HCT116 (cell line): Measurements from ENCODE around the gene AURKAIP1. TPM values are rescaled to one million over a fixed set of nuclear protein-coding genes. Genes with fewer than 3 reads are reported as not detected.

ENCODE experiments used
- ATAC-seq: fragments of 200-7000 bp; cut with Tn5 transposase; 2 replicates; pipeline ENCODE4 v1.9.1; 2020; ENCODE audit warnings: mild to moderate bottlenecking, moderate library complexity
- BruUV-seq: library from RNA; stranded (reverse); fragments of 400-500 nt; replicated peaks from 2 replicates; lab custom pipeline; 2021; lab: Mats Ljungman, UMichigan
- CTCF ChIA-PET: fragments of 300-600 bp; sonication (Branson Sonifier 250); formaldehyde crosslinking; loops from one replicate; lab custom pipeline; 2021; ENCODE audit warnings: antibody characterized with exemption; lab: Charles Lee
- POLR2A ChIA-PET: fragments of 300-600, 350-600 bp; sonication (Branson Sonifier 250); formaldehyde crosslinking; loops from one replicate; lab custom pipeline; 2021; ENCODE audit warnings: antibody characterized with exemption; lab: Charles Lee
- RAD21 ChIA-PET, 2 experiments: fragments of 300-600 bp; sonication (Branson Sonifier 250); formaldehyde crosslinking; loops; one replicate each; lab custom pipeline; 2023; ENCODE audit warnings: low total read pairs in 2 of 2; ENCODE audit not compliant: uncharacterized antibody in 2 of 2, unreplicated experiment in 2 of 2, low non-redundant PET in 1 of 2; lab: Charles Lee
- DNase-seq: peaks from one replicate; pipeline ENCODE4 v3.0.0-alpha.2; 2010; ENCODE audit warnings: low read depth, low spot score
- H2AFZ ChIP-seq: fragments of 200-600 bp; shearing (Covaris generic), sonication (generic); 2 replicates; pipeline ENCODE4 v1.6.1; 2017; ENCODE audit warnings: low read depth, mixed run types, mixed read lengths, antibody characterized with exemption, low read length; ENCODE audit not compliant: poor library complexity, severe bottlenecking
- H3K27ac ChIP-seq: 2 replicates; pipeline ENCODE4 v1.5.1; 2012; ENCODE audit warnings: low read depth, low read length
- H3K27me3 ChIP-seq: fragments of 200-600 bp; sonication (generic); 2 replicates; pipeline ENCODE4 v1.6.1; 2016; ENCODE audit warnings: mixed run types, low read length, mixed read lengths; ENCODE audit not compliant: insufficient read depth
- H3K36me3 ChIP-seq, 2 experiments: fragments of 200-500 bp in 1 of 2; fragments of 200-600 bp in 1 of 2; sonication (Bioruptor generic) in 1 of 2; sonication (generic) in 1 of 2; 2 replicates each; pipeline versions ENCODE4 v1.5.1 to v1.6.1; 2014 to 2016; ENCODE audit warnings: low read length in 2 of 2, inconsistent platforms in 1 of 2, mixed read lengths in 1 of 2, mixed run types in 1 of 2; ENCODE audit not compliant: insufficient read depth in 2 of 2, control insufficient read depth in 1 of 2
- H3K4me1 ChIP-seq, 2 experiments: fragments of 200-600 bp in 1 of 2; sonication (generic) in 1 of 2; 2 replicates each; pipeline versions ENCODE4 v1.5.1 to v1.6.1; 2012 to 2017; ENCODE audit warnings: low read length in 2 of 2, inconsistent platforms in 1 of 2, mild to moderate bottlenecking in 1 of 2, mixed read lengths in 1 of 2, mixed run types in 1 of 2, moderate library complexity in 1 of 2; ENCODE audit not compliant: insufficient read depth in 2 of 2, control insufficient read depth in 1 of 2
- H3K4me2 ChIP-seq: fragments of 200-600 bp; sonication (generic); 2 replicates; pipeline ENCODE4 v1.6.1; 2017; ENCODE audit warnings: mixed run types, low read length, mixed read lengths
- H3K4me3 ChIP-seq, 2 experiments: fragments of 200-600 bp in 1 of 2; sonication (generic) in 1 of 2; replicated peaks in 1 of 2; 2 replicates each; pipeline ENCODE4 v1.5.1; 2011 to 2016; ENCODE audit warnings: low read length in 2 of 2, control low read depth in 1 of 2, low read depth in 1 of 2, mild to moderate bottlenecking in 1 of 2, mixed read lengths in 1 of 2, mixed run types in 1 of 2
- H3K79me2 ChIP-seq: fragments of 200-600 bp; sonication (generic); 2 replicates; pipeline ENCODE4 v1.6.1; 2017; ENCODE audit warnings: mild to moderate bottlenecking, mixed run types, low read length, moderate library complexity, mixed read lengths; ENCODE audit not compliant: insufficient read depth
- H3K9ac ChIP-seq: fragments of 200-600 bp; sonication (generic); 2 replicates; pipeline ENCODE4 v1.6.1; 2016; ENCODE audit warnings: low read length, mixed read lengths
- H3K9me2 ChIP-seq: fragments of 200-600 bp; sonication (generic), shearing (Covaris generic); 2 replicates; pipeline ENCODE4 v1.6.1; 2017; ENCODE audit warnings: mixed run types, mild to moderate bottlenecking, moderate library complexity; ENCODE audit not compliant: insufficient read depth
- H3K9me3 ChIP-seq, 2 experiments: fragments of 200-500 bp in 1 of 2; fragments of 200-600 bp in 1 of 2; sonication (Bioruptor generic) in 1 of 2; sonication (generic) in 1 of 2; 2 replicates each; pipeline ENCODE4 v1.6.1; 2014 to 2017; ENCODE audit warnings: low read length in 2 of 2, mixed read lengths in 2 of 2, inconsistent platforms in 1 of 2, low read depth in 1 of 2, mild to moderate bottlenecking in 1 of 2, mixed run types in 1 of 2, moderate library complexity in 1 of 2; ENCODE audit not compliant: control insufficient read depth in 1 of 2, insufficient read depth in 1 of 2
- H4K20me1 ChIP-seq: fragments of 200-600 bp; sonication (generic), shearing (Covaris generic); 2 replicates; pipeline ENCODE4 v1.6.1; 2017; ENCODE audit warnings: mixed run types, mild to moderate bottlenecking, moderate library complexity; ENCODE audit not compliant: insufficient read depth
- CBX3 ChIP-seq: IDR thresholded peaks from 2 replicates; pipeline ENCODE4 v1.6.1; 2012; ENCODE audit warnings: low read depth
- CEBPB ChIP-seq: IDR thresholded peaks from 2 replicates; pipeline ENCODE4 v1.6.1; 2012; ENCODE audit warnings: low read depth
- EGR1 ChIP-seq: IDR thresholded peaks from 2 replicates; pipeline ENCODE4 v1.6.1; 2012; ENCODE audit warnings: low read depth
- ELF1 ChIP-seq: IDR thresholded peaks from 2 replicates; pipeline ENCODE4 v1.6.1; 2012; ENCODE audit warnings: low read depth, borderline replicate concordance
- EZH2 ChIP-seq: fragments of 200-600 bp; sonication (generic); IDR thresholded peaks from 2 replicates; pipeline ENCODE4 v1.6.1; 2017; ENCODE audit warnings: antibody characterized with exemption, mixed run types
- EZH2phosphoT487 ChIP-seq: fragments of 200-600 bp; IDR thresholded peaks from 2 replicates; pipeline ENCODE4 v1.6.1; 2018; ENCODE audit warnings: antibody characterized with exemption, borderline replicate concordance
- FOSL1 ChIP-seq: IDR thresholded peaks from 2 replicates; pipeline ENCODE4 v1.6.1; 2012; ENCODE audit warnings: low read depth
- JUND ChIP-seq: IDR thresholded peaks from 2 replicates; pipeline ENCODE4 v1.6.1; 2012
- POLR2A ChIP-seq: IDR thresholded peaks from 2 replicates; pipeline ENCODE4 v1.7.0; 2011; ENCODE audit warnings: borderline replicate concordance; ENCODE audit not compliant: insufficient read depth, insufficient read length; ENCODE audit errors: extremely low read depth
- POLR2AphosphoS5 ChIP-seq: IDR thresholded peaks from 2 replicates; pipeline ENCODE4 v1.6.1; 2011; ENCODE audit warnings: mild to moderate bottlenecking, low read depth, low read length, moderate library complexity
- RAD21 ChIP-seq: IDR thresholded peaks from 2 replicates; pipeline ENCODE4 v1.6.1; 2012; ENCODE audit warnings: low read depth, mild to moderate bottlenecking
- SIN3A ChIP-seq: IDR thresholded peaks from 2 replicates; pipeline ENCODE4 v1.6.1; 2012; ENCODE audit warnings: low read depth
- SP1 ChIP-seq: IDR thresholded peaks from 2 replicates; pipeline ENCODE4 v1.6.1; 2012; ENCODE audit warnings: low read depth
- SRF ChIP-seq: IDR thresholded peaks from 2 replicates; pipeline ENCODE4 v1.6.1; 2012; ENCODE audit warnings: low read depth
- TCF7L2 ChIP-seq: IDR thresholded peaks from 2 replicates; pipeline ENCODE4 v1.7.0; 2011; ENCODE audit warnings: borderline replicate concordance, inconsistent platforms; ENCODE audit not compliant: insufficient read depth, insufficient read length; ENCODE audit errors: extremely low read depth
- YY1 ChIP-seq: IDR thresholded peaks from 2 replicates; pipeline ENCODE4 v1.6.1; 2011; ENCODE audit warnings: low read length, low read depth, moderate library complexity, mild to moderate bottlenecking; ENCODE audit not compliant: insufficient replicate concordance; ENCODE audit errors: extremely low read depth
- ZFX ChIP-seq: fragments of 450-650 bp; IDR thresholded peaks from 2 replicates; pipeline ENCODE4 v1.6.1; 2017
- ZNF274 ChIP-seq: fragments of 200-500 bp; sonication (Bioruptor generic); IDR thresholded peaks from 2 replicates; pipeline ENCODE4 v1.6.1; 2014; ENCODE audit warnings: mild to moderate bottlenecking, low read depth, low read length, inconsistent platforms
- intact Hi-C: fragments of 100-400 bp; cut with micrococcal nuclease; formaldehyde crosslinking; loops from 2 replicates; pipeline ENCODE4 v1.10.0; 2022
- total RNA-seq: library from RNA; stranded (reverse); gene quantifications from one replicate; pipeline ENCODE4 v1.2.1, GENCODE V29; 2021; ENCODE audit not compliant: unreplicated experiment
- TF ChIP-seq, protein P1 (sequence below), 3 experiments: fragments of 200-600 bp in 1 of 3; sonication (generic) in 1 of 3; IDR thresholded peaks in 2 of 3; conservative IDR thresholded peaks in 1 of 3; 2 replicates each; pipeline ENCODE4 v1.5.1; 2012 to 2017; ENCODE audit warnings: low read depth in 2 of 3, low read length in 2 of 3, antibody characterized with exemption in 1 of 3, borderline replicate concordance in 1 of 3, control low read depth in 1 of 3, mild to moderate bottlenecking in 1 of 3, mixed read lengths in 1 of 3, mixed run types in 1 of 3, moderate library complexity in 1 of 3; ENCODE audit not compliant: insufficient read depth in 1 of 3
- TF ChIP-seq, protein P2 (sequence below): IDR thresholded peaks from 2 replicates; pipeline ENCODE4 v1.6.1; 2012
- TF ChIP-seq, protein P3 (sequence below): IDR thresholded peaks from 2 replicates; pipeline ENCODE4 v1.6.1; 2012
- TF ChIP-seq, protein P4 (sequence below): IDR thresholded peaks from 2 replicates; pipeline ENCODE4 v1.6.1; 2012; ENCODE audit warnings: low read depth

AURKAIP1 gene
- total RNA-seq, 1 experiment from 2014 or later: 200 TPM

DNA sequence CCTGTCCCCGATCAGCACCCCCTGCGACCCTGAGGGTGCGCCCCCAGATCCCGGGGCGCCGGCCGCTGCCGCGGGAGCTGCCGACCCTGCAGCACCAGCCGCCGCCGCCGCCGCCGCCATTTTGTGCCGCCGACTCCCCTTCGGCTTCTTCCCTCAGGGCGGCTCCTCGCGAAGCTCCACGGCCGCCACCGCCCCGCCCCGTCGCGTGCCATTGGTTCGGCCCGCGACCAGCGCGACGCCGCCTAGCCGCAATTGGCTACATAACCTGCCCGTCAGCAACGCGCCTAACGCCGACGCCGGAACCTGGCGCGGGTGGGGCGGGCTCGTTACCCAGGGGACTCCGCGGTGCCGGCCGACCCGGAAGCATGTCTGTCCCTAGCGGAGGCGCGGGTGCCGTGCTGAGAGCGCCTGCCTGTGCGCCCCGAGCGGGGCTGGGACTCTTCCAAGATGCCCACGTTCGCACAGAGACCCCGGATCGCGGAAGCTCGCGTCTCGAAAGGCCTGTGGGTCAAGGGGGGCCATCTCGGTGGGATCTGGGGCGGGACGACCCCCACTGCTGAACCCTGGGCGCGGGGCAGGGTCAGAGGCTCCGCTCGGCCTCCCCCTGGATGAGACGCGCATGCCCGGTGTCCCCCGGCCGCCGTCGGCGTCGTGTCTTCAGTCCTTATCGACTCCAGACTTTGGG is 24.3 kb upstream of the AURKAIP1 start, which contains the start of gene CCNL2:
Gene CCNL2, minus strand, starts transcription at position 149 of the 685 bp plus-strand sequence. Its CDS starts 29 bp downstream, at position 120.
- DNase-seq (peak; percentile 94), ATAC-seq (peak; percentile 89)
- H3K4me3 ChIP-seq: peak within 1 kb of the TSS; percentile 96 to 99
- no peak within 1 kb of the TSS for H2AFZ ChIP-seq
- POLR2A ChIA-PET: interaction anchor here (1.0 to 1.2 kb wide), 6 partner anchors 8 to 106 kb away, joined by 3 to 7 read pairs (median 4); partner anchors contain the start of genes AURKAIP1 and MRPL20
- CTCF ChIA-PET: interaction anchor here (0.8 to 1.5 kb wide), 4 partner anchors 24 to 108 kb away, joined by 3 to 9 read pairs (median 4); partner anchors contain the start of gene AURKAIP1
- no peaks in the 10 kb centered on the region for H3K27me3 ChIP-seq
- BruUV-seq: no TSS peak
- H3K36me3 ChIP-seq: peaks cover 25 to 47% of the 10 kb centered on the region in 2 experiments; a peak in 3 of 4 replicates
- no peaks in the 10 kb centered on the region for H3K9me2 ChIP-seq
- peaks cover 82% of the 10 kb centered on the region for H3K79me2 ChIP-seq
- H3K9me3 ChIP-seq: no peaks in the 10 kb centered on the region
- peak within 1 kb of the TSS; percentile 86 for H3K27ac ChIP-seq
- H4K20me1 ChIP-seq: peaks cover 9% of the 10 kb centered on the region; the same call in 1 of the 2 replicates
- H3K4me2 ChIP-seq: peak within 1 kb of the TSS; percentile 99
- RAD21 ChIA-PET: interaction anchor here in 1 of 2 experiments (0.9 kb wide), 1 partner anchor 24 kb away, joined by 4 read pairs; the partner anchor contains the start of gene AURKAIP1
- intact Hi-C loops: loop anchor here (1.0 kb wide), 1 partner anchor 55 kb away; no protein-coding TSS in a partner anchor
- peak within 1 kb of the TSS; percentile 97 for H3K9ac ChIP-seq
- peaks cover 8 to 46% of the 10 kb centered on the region in 2 experiments; a peak in 3 of 4 replicates for H3K4me1 ChIP-seq
- 0 out of 2 replicates have a peak, but pooled peaks have one; percentile 60 for TF ChIP-seq ZFX
- no peak for TF ChIP-seq SIN3A
- TF ChIP-seq EZH2: no peak
- TF ChIP-seq, protein P1, sequence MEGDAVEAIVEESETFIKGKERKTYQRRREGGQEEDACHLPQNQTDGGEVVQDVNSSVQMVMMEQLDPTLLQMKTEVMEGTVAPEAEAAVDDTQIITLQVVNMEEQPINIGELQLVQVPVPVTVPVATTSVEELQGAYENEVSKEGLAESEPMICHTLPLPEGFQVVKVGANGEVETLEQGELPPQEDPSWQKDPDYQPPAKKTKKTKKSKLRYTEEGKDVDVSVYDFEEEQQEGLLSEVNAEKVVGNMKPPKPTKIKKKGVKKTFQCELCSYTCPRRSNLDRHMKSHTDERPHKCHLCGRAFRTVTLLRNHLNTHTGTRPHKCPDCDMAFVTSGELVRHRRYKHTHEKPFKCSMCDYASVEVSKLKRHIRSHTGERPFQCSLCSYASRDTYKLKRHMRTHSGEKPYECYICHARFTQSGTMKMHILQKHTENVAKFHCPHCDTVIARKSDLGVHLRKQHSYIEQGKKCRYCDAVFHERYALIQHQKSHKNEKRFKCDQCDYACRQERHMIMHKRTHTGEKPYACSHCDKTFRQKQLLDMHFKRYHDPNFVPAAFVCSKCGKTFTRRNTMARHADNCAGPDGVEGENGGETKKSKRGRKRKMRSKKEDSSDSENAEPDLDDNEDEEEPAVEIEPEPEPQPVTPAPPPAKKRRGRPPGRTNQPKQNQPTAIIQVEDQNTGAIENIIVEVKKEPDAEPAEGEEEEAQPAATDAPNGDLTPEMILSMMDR (IDR thresholded peaks at IDR 0.05 in 2 of 3, conservative IDR thresholded peaks at IDR 0.05 in 1 of 3; ENCODE audit: borderline replicate concordance in 1 of 3, insufficient read depth in 1 of 3, low read depth in 2 of 3, low read length in 2 of 3): peak in 2 of 3 experiments; percentile 51 to 64; a peak in 4 of 6 replicates
- TF ChIP-seq POLR2A: peak; percentile 64
- no peak for TF ChIP-seq FOSL1
- no peak for TF ChIP-seq ZNF274
- TF ChIP-seq, protein P2, sequence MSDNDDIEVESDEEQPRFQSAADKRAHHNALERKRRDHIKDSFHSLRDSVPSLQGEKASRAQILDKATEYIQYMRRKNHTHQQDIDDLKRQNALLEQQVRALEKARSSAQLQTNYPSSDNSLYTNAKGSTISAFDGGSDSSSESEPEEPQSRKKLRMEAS: no peak
- no peak for TF ChIP-seq CEBPB
- TF ChIP-seq CBX3: no peak
- no peak for TF ChIP-seq JUND
- TF ChIP-seq, protein P3, sequence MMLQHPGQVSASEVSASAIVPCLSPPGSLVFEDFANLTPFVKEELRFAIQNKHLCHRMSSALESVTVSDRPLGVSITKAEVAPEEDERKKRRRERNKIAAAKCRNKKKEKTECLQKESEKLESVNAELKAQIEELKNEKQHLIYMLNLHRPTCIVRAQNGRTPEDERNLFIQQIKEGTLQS: no peak
- TF ChIP-seq, protein P4, sequence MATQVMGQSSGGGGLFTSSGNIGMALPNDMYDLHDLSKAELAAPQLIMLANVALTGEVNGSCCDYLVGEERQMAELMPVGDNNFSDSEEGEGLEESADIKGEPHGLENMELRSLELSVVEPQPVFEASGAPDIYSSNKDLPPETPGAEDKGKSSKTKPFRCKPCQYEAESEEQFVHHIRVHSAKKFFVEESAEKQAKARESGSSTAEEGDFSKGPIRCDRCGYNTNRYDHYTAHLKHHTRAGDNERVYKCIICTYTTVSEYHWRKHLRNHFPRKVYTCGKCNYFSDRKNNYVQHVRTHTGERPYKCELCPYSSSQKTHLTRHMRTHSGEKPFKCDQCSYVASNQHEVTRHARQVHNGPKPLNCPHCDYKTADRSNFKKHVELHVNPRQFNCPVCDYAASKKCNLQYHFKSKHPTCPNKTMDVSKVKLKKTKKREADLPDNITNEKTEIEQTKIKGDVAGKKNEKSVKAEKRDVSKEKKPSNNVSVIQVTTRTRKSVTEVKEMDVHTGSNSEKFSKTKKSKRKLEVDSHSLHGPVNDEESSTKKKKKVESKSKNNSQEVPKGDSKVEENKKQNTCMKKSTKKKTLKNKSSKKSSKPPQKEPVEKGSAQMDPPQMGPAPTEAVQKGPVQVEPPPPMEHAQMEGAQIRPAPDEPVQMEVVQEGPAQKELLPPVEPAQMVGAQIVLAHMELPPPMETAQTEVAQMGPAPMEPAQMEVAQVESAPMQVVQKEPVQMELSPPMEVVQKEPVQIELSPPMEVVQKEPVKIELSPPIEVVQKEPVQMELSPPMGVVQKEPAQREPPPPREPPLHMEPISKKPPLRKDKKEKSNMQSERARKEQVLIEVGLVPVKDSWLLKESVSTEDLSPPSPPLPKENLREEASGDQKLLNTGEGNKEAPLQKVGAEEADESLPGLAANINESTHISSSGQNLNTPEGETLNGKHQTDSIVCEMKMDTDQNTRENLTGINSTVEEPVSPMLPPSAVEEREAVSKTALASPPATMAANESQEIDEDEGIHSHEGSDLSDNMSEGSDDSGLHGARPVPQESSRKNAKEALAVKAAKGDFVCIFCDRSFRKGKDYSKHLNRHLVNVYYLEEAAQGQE: no peak
- TF ChIP-seq RAD21: no peak
- no peak for TF ChIP-seq EGR1
- TF ChIP-seq POLR2AphosphoS5: peak; percentile 84
- peak; percentile 69 for TF ChIP-seq TCF7L2
- no peak for TF ChIP-seq SRF
- no peak for TF ChIP-seq ELF1
- TF ChIP-seq YY1: peak; percentile 91
- no peak for TF ChIP-seq SP1
- TF ChIP-seq EZH2phosphoT487: no peak
